GM19193 (cell line): Measurements from ENCODE around the gene ALDH1L2.

Experiments
- POLR2A ChIP-seq: IDR thresholded peaks from 4 replicates; pipeline ENCODE4 v1.6.1; 2011; ENCODE audit not compliant: insufficient read depth, insufficient read length; ENCODE audit errors: extremely low read depth

ALDH1L2 gene

DNA sequence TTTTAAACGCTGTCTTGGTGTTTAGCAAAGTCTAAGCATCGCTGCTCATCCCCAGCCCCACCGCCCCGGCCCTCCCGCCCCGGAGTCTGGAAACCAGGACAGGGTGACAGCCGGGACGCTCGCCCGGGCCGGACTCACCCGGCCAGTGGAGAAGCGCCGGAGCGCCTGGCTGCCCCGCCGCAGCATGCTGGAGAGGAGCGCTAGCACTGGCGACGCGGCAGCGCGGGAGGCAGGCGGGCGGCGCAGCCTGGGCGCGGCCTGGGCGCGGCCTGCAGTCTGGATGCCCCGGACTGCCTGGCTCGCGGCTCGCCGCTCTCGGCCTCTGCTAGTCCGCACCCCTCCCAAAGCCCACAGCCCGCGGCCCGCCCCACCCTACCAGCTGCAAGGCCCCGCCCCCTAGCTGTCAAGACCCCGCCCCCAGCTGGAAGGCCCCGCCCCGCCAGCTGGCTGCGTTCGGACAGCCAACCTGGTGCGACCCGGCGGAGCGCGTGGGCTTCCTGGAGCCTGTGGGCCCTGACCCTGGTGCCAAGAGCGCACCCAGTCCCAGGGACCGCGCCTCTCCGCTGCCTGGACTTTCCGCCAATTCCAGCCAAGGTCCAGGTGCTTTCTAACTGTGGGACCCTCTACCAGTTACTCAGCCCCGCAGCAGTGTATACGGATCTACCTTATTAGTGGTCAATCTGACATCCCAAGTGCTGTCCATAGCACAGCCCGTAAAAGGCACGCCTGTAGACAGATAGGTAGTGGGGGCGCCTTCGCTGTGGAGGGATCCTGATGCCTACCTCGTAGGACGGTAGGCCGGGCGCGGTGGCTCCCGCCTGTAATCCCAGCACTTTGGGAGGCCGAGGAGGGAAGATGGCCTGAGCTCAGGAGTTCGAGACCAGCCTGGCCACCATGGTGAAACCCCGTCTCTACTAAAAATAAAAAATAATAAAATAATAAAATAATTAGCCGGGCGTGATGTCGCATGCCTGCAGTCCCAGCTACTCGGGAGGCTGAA, at the start of gene ALDH1L2:
Gene ALDH1L2 (minus strand): TSS at position 208 of the 1,000 bp plus-strand sequence. CDS start 22 bp downstream, at position 186.
- TF ChIP-seq POLR2A: peak; percentile 50

DNA sequence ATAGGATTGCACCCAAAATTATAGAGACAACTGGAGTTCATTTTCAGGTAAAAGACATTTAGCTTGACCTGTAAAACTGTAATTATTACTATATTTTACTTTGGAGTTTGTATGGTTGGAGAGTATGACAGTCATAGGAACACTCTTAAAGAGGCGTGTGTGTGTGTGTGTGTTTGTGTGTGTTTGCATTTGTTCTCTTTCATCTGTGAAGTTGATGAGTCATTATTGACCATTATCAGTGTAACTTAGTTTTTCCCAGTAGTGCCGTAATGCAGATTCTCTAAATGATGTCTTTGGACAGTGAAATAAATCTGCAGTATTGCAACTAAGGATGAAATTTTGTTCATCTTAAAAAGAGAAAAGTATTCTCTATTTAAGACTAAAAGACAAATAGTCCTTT, 36.3 kb upstream of the ALDH1L2 start:
- no peak for TF ChIP-seq POLR2A

DNA sequence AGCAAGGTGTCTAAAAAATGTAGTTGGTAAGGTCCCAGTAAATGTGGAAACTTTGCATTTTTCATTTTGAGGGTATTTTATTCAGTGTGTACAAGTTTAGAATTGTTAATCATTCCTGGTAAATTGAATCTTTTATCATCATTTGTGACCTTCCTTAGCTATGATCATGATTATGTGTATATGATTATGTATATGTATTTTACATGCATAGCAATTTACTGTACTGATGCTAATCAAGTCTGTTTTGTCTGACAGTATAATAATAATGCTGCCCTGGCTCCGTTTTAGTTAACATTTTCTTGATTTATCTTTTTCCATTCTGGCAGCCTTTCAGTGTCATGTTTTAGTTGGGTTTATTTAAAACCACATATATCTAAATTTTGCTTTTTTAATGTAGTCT, 32.7 kb upstream of the ALDH1L2 start:
- no peak for TF ChIP-seq POLR2A

DNA sequence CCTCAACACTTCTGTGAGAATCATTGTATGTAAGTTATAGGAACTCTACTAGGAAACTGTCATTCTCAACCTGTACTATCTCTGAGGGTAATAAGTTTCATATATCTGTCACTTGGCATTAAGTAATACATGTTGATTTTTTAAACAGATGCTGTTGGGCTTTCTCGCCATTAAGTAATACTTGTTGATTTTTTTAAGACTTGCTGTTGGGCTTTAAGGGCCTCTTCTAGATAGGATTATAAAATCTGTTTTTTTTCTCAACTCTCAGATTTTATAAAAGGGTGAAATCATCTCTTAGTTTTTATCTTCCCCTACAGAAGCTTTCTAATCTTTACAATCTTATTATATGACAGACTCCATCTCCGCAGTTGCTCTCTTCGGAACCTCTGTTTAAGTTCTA, 28.8 kb upstream of the ALDH1L2 start:
- no peak for TF ChIP-seq POLR2A

DNA sequence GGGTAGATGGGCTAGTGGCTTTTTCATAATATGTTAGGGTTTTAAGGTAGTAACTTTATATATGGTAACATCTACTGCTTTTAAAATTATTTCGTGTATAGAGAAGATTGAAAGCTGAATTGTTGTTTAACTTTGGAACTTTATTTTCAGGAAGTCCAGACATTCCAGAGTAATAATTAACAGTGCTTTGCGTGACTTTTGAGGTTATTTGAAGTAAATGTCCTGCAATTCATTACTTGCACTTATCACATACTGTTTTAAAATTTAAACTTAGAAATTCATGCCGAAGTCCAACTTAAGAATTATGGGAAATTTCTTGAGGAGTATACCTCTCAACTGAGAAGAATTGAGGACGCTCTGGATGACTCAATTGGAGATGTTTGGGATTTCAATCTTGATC, 26.6 kb upstream of the ALDH1L2 start:
- no peak for TF ChIP-seq POLR2A

DNA sequence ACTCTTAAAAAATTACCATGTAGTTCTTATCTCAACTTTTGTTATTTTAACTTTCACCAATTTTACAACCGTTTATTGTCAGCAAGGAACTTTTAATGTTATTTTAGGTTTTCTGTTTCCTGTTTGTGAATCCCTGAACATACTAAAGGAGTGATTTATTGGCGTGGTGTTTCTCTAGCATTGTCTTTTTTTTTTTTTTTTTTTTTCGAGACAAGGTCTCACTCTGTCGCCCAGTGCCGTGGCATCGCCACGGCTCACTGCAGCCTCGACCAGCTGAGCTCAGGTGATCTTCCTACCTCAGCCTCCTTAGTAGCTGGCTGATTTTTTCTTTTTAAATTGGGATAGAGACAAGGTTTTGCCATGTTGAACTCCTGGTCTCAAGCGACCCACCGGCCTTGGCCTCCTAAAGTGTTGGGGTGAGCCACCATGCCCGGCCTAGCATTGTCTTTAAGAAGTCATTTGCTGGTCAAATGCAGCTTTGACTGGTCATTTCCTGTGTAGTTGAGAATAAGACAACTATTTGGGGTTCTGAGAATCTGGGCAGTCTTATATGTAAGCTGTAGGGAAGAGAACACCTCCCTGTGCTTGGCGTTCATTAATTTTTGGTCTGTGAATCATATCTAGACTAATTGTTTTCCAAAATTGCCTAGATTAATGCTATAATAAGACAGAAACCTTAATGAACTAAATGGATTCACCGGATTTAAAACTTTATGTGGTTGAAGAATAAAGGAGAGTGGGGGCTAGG, 25.4 kb upstream of the ALDH1L2 start:
- no peak for TF ChIP-seq POLR2A

DNA sequence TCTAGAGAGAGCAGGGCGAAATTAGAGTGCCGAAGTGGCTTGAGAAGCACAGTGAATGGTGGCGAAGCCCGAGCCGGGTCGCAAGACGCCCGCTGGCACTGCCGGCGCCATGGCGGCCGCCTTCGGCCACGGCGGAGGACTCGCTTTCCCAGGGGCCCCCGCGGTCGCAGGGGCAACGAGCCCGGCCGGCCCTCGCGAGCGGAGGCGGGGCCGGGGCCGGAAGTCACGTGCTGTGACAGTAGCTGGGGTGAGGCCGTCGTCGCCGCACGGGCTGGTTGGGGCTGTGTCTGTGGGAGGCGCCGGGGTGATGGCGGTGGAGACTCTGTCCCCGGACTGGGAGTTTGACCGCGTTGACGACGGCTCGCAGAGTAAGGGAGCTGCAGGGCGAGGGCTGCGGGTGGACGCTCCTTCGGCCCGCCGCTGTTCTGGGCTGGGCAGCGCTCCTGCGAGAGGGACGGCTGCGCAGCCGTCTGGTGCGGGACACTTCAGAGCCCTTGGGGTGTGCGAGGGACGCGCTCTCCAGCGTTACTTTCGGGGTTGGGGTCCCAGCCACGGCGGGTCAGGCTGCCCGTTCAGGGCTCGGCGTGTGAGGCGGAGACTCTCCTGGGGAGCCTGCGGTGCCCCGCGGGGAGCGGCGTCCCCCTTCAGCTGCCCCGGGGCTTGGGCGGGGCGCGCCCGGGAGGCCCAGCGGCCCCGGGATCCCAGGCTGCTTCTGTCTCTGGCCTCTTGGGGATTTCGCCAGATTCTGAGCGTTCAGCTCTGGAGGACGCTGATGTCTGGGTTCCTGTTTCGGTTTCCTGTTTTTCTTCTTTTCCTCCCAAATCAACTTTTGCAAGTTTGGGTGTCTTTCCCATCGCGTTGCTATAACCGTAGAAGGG, 23.5 kb upstream of the ALDH1L2 start, which contains the start of gene WASHC4:
Gene WASHC4 (plus strand): TSS at position 238 of the 878 bp plus-strand sequence. CDS start 70 bp downstream, at position 308.
- TF ChIP-seq POLR2A: peak; percentile 99

DNA sequence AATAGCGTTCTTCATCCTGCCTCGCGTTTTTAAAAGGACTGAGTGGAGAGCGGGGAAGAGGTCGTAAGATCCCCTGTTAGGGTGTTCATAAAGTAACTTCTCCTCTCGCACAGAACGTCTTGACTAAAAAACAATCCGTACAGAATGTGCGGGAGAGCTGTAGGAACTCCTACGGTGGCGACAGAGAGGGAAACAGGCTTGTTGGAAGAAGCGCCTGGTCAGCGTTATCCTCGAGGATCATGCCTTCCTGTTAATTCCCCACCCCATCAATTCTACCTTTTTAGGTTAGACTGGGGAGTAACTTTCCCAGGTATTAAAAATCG, 22.9 kb upstream of the ALDH1L2 start:
- no peak for TF ChIP-seq POLR2A

DNA sequence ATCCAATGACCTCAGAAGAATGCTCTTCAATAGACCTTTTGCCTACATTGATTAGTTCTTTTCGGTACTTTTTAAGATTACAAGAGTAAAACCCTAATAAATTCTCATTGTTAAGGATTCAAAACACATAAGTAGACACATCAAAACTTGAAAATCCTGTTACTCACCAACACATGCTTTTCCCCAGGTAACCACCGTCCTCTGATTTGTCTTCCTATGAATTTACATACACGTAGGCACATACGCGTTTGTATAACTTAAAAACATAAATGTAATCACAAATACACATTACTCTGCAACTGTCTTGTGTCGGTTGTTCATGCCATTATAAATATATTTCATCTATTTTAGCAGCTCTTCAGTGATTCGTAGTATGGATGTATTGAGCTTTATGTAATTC, 22.4 kb upstream of the ALDH1L2 start:
- no peak for TF ChIP-seq POLR2A

DNA sequence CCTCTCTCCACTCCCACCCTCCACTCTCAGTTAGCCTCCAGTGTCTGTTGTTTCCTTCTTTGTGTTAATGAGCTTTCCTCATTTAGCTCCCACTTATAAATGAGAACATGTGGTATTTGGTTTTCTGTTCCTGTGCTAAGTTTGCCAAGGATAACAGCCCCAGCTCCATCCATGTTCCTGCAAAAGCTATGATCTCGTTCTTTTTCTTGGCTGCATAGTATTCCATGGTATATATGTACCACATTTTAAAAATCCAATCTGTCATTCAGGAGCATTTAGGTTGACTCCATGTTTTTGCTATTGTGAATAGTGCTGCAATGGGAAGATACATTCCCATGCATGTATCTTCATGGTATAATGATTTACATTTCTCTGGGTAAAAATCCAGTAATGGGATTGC, 20.5 kb upstream of the ALDH1L2 start:
- TF ChIP-seq POLR2A: no peak

DNA sequence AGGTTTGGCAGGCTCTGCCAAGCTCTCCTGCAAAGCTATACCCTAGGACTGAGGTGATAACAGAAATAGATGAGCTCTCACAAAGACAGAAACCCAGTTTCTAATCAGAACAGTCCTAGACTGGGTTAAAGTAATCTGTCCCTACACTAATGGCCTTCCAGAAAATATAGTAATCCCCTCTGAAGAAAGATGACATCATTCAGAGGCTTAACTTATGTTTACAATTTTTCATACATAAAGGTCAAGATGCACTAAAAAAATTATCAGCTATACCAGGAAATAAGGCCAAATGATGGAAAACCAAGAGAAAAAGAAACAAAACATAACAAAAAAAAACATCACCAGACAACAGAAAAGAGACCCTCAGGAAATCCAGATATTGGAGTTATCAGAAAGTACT, 18.4 kb upstream of the ALDH1L2 start:
- TF ChIP-seq POLR2A: no peak

DNA sequence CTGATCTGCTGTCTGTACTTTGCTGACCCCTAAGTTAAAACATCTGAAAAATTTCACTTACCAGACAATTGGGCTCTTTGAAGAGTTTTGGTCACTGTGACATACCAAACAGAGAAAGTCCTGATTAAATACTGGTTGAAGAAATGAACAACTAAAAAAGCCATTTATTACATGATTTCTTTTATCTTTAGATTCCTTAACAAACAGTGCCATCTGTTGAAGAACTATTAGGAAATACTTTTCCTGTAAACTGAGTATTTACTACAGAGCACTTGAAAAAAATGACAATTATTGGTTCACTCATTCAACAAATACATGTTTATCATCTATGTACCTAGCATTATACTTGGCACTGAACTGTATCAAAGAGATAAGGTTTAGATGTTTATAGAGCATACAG, 16.7 kb upstream of the ALDH1L2 start:
- TF ChIP-seq POLR2A: no peak

DNA sequence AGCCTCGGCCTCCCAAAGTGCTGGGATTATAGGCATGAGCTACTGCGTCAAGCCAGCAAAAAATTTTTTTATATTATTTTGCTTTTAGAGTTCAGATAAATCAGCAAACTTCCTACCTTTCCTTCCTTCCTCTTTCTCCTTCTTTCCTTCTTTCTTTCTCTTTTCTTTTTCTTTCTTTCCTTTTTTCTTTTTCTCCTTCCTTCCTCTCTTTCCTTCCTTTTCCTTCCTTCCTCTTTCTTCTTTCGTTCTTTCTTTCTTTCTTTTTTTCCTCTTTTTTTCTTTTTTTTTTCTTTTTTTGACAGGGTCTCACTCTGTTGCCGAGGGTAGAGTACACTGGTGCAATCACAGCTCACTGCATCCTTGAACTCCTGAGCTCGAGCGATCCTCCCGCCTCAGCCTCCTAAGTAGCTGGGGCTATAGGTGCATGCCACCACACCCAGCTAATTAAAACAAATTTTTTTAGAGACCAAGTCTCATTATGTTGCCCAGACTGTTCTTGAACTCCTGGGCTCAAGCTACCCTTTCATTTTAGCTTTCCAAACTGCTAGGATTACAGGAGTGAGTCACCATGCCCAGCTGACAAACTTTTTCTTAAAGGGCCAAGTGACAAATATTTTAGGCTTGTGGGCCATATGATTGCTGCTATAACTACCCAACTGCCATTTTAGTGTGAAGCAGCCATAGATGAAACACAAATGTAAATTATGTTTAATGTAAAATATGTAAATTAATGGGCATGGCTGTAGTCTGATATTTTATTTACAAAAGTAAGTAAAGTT, 16.1 kb upstream of the ALDH1L2 start:
- TF ChIP-seq POLR2A: no peak

DNA sequence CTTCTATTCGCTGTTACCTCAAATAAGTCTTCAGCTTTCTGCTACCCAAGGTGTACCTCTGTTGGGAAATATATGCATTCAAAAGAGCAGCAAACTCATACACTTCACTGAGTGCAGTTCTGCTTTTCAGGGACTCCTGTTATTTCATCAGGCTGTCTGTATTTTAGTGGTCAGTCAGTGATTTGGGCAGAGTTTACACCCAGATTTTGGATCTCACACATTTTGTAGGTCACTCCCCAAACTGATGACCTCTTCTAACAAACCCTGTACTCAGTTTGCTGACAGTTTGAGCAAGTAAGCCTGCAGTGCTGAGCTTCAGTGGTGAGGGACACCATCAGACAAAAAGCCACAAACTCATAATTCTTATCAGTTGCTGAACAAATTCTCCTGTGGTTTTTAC, 15.1 kb upstream of the ALDH1L2 start:
- no peak for TF ChIP-seq POLR2A

DNA sequence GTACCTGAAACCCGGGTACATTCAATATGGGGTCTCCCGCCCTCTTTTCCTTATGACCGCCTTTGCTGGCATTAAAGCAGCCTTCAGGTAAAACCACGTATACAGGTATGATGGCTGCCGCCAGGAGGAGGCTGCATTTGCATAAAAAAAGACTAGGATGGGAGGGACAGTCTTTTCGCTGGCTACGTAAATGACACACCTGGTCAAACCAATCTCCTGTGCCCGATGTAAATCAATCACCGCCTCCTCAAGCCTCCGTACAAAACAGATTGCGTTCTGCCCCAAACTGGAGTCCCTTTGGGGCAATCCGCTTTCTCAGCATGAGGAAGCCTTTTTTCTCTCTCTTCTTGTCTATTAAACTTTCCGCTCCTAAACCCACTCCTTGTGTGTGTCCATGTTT, 8.1 kb upstream of the ALDH1L2 start:
- no peak for TF ChIP-seq POLR2A
